Smooth muscle cell (in vitro differentiated cells): ENCODE data around the gene VSIG10. TPM values are rescaled to one million over a fixed set of nuclear protein-coding genes. Genes with fewer than 3 reads are reported as not detected.

ENCODE experiments used
- DNase-seq: peaks from one replicate; lab custom pipeline; 2025; ENCODE audit not compliant: unreplicated experiment; lab: John Stamatoyannopoulos, UW
- H2AFZ ChIP-seq: fragments of 200-600 bp; sonication (generic); 2 replicates; pipeline ENCODE4 v1.6.0; 2016; ENCODE audit warnings: antibody characterized with exemption, low read depth, mild to moderate bottlenecking
- H3F3A ChIP-seq: fragments of 200-600 bp; sonication (generic); 2 replicates; pipeline ENCODE4 v1.6.0; 2017; ENCODE audit warnings: antibody characterized with exemption, low read depth
- H3K27ac ChIP-seq: fragments of 200-600 bp; sonication (generic); 2 replicates; pipeline ENCODE4 v1.5.1; 2016; ENCODE audit warnings: low read depth, mild to moderate bottlenecking
- H3K27me3 ChIP-seq: fragments of 200-600 bp; sonication (generic); 2 replicates; pipeline ENCODE4 v1.6.1; 2016; ENCODE audit warnings: low read depth, mild to moderate bottlenecking
- H3K36me3 ChIP-seq: fragments of 200-600 bp; sonication (generic); 2 replicates; pipeline ENCODE4 v1.5.1; 2016; ENCODE audit warnings: low read depth
- H3K4me1 ChIP-seq: fragments of 200-600 bp; sonication (generic); 2 replicates; pipeline ENCODE4 v1.5.1; 2016; ENCODE audit warnings: low read depth
- H3K4me2 ChIP-seq: fragments of 200-600 bp; sonication (generic); 2 replicates; pipeline ENCODE4 v1.6.0; 2016; ENCODE audit warnings: mild to moderate bottlenecking
- H3K4me3 ChIP-seq: fragments of 200-600 bp; sonication (generic); 2 replicates; pipeline ENCODE4 v1.5.1; 2016; ENCODE audit warnings: mild to moderate bottlenecking
- H3K79me2 ChIP-seq: fragments of 200-600 bp; sonication (generic); 2 replicates; pipeline ENCODE4 v1.6.0; 2016; ENCODE audit warnings: low read depth, mild to moderate bottlenecking
- H3K9ac ChIP-seq: fragments of 200-600 bp; sonication (generic); 2 replicates; pipeline ENCODE4 v1.6.0; 2016; ENCODE audit warnings: low read depth
- H3K9me3 ChIP-seq: fragments of 200-600 bp; sonication (generic); replicated peaks from 2 replicates; pipeline ENCODE4 v1.5.1; 2016; ENCODE audit warnings: low read depth
- H4K20me1 ChIP-seq: fragments of 200-600 bp; sonication (generic); 2 replicates; pipeline ENCODE4 v1.6.0; 2016; ENCODE audit warnings: low read depth
- WGBS: methylation state at CpG from one replicate; pipeline ENCODE4 v1.1.7; 2016; ENCODE audit warnings: low lambda C conversion rate; 5-methylcytosine and 5-hydroxymethylcytosine counted together
- polyA plus RNA-seq: library from polyadenylated mRNA; unstranded; fragments of >200 nt; fragmentation: Nextera tagmentation; extraction: Ambion mirVana; gene quantifications from 2 replicates; pipeline ENCODE4 v1.2.1, GENCODE V29; 2016
- total RNA-seq: library from RNA; depleted of rRNA; stranded (reverse); fragments of >200 nt; gene quantifications from 2 replicates; pipeline ENCODE4 v1.2.3, GENCODE V29; 2014
- TF ChIP-seq, protein P1 (sequence below): fragments of 200-600 bp; sonication (generic); IDR thresholded peaks from 2 replicates; pipeline ENCODE4 v1.5.1; 2017; ENCODE audit warnings: borderline replicate concordance, mild to moderate bottlenecking, antibody characterized with exemption; ENCODE audit not compliant: insufficient read depth, poor library complexity, severe bottlenecking

VSIG10 gene
- total and polyA plus RNA-seq, 2 experiments from 2014 or later = 2.3 to 3.0 TPM

DNA sequence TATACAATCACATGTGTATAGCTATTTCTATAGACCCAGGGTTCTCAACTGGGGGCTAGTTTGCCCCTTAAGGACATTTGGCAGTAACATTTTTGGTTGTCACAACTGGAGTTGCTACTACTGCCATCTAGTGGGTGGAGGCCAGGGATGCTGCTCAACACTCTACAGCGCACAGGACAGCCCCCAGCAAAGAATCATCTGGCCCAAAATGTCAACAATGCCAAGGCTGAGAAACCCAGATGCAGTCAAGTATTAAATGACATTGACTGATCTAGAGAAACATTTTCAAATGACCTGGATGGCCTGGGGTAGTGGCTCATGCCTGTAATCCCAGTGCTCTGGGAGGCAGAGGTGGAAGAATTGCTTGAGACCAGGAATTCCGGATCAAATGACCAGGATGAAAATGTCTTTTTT lies 48.7 kb downstream of the VSIG10 start:
- DNase-seq = no peak
- WGBS = 75% methylated on average over 2 of the region's 2 CpGs
- H3K79me2 ChIP-seq = peaks cover 82% of the 10 kb centered on the region
- no peaks in the 10 kb centered on the region for H3K36me3 ChIP-seq
- no peak overlapping the region for H3K27ac ChIP-seq
- H3K4me2 ChIP-seq = no peak overlapping the region
- H3K27me3 ChIP-seq = no peaks in the 10 kb centered on the region
- peaks cover 41% of the 10 kb centered on the region for H4K20me1 ChIP-seq
- no peaks in the 10 kb centered on the region for H3K9me3 ChIP-seq
- H3K4me1 ChIP-seq = peaks cover 11% of the 10 kb centered on the region
- TF ChIP-seq, protein P1, sequence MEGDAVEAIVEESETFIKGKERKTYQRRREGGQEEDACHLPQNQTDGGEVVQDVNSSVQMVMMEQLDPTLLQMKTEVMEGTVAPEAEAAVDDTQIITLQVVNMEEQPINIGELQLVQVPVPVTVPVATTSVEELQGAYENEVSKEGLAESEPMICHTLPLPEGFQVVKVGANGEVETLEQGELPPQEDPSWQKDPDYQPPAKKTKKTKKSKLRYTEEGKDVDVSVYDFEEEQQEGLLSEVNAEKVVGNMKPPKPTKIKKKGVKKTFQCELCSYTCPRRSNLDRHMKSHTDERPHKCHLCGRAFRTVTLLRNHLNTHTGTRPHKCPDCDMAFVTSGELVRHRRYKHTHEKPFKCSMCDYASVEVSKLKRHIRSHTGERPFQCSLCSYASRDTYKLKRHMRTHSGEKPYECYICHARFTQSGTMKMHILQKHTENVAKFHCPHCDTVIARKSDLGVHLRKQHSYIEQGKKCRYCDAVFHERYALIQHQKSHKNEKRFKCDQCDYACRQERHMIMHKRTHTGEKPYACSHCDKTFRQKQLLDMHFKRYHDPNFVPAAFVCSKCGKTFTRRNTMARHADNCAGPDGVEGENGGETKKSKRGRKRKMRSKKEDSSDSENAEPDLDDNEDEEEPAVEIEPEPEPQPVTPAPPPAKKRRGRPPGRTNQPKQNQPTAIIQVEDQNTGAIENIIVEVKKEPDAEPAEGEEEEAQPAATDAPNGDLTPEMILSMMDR = peak; percentile 54
- H3K4me3 ChIP-seq = no peak overlapping the region
- no peak overlapping the region for H3K9ac ChIP-seq
- no peak overlapping the region for H2AFZ ChIP-seq
- H3F3A ChIP-seq = peaks cover 13% of the 10 kb centered on the region

DNA sequence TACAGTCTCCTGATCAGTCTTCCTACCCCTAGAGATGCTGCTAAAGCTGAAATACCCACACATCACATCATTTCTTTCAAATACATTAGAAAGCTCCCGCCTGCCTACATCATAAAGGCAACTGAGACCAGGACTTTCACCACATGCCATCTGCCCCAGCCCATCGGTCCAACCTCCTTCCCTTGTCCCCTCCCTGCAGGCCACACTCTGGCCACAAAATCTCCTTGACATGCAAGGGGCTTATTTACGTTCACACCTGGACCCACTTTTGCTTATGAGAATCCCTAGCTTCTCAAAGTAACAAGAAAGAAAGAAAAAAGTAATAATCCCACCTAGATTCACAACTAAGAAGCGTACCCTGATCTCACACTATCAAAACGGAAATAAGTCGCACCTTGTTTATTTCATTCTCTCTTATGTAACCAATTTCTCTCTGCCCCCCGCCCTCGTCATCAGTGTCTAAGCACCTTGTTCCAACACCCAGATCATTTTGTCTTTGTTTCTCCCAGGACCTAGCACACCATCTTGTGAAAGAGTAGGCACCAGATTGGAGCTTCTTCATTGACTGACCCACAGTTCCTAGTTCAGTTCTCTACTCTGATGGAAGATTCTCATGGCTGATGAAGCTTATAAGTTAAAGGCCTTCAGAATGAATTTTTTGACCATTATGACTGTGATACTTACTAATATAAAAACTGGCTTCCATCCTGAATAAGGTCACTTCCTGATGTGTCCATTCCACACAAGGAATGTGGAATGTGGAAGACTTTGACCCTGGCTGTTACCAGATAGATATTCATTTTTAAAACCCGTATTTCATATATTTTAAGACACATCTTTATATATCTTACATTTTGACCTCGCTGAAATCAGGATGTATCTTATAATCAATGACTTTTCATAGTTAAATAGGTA lies 50.5 kb downstream of the VSIG10 start:
- no peaks in the 10 kb centered on the region for H3K27me3 ChIP-seq
- no peak overlapping the region for H2AFZ ChIP-seq
- H3K9ac ChIP-seq = peak overlapping the region; percentile 7
- peaks cover 59% of the 10 kb centered on the region for H4K20me1 ChIP-seq
- H3K4me2 ChIP-seq = peak overlapping the region; percentile 5
- peaks cover 3% of the 10 kb centered on the region for H3K4me1 ChIP-seq
- peak overlapping the region; percentile 76 for H3K27ac ChIP-seq
- H3K36me3 ChIP-seq = no peaks in the 10 kb centered on the region
- no peaks in the 10 kb centered on the region for H3K9me3 ChIP-seq
- H3K4me3 ChIP-seq = no peak overlapping the region
- H3F3A ChIP-seq = peaks cover 11% of the 10 kb centered on the region
- WGBS = 97% methylated on average over 10 of the region's 10 CpGs
- H3K79me2 ChIP-seq = peaks cover 80% of the 10 kb centered on the region
- no peak for DNase-seq
- TF ChIP-seq, protein P1 = no peak

GRCh38 chr12:118052324-118053070 lies 51.3 kb downstream of the VSIG10 start:
- H3K4me3 ChIP-seq = no peak overlapping the region
- peak overlapping the region; percentile 76 for H3K27ac ChIP-seq
- peaks cover 65% of the 10 kb centered on the region for H4K20me1 ChIP-seq
- no peaks in the 10 kb centered on the region for H3K9me3 ChIP-seq
- TF ChIP-seq, protein P1 = no peak
- peak overlapping the region; percentile 7 for H3K9ac ChIP-seq
- H3K4me1 ChIP-seq = peaks cover 3% of the 10 kb centered on the region
- H3K4me2 ChIP-seq = peak overlapping the region; percentile 11
- no peaks in the 10 kb centered on the region for H3K36me3 ChIP-seq
- WGBS = 48% methylated on average over 14 of the region's 14 CpGs
- H3K79me2 ChIP-seq = peaks cover 71% of the 10 kb centered on the region
- H2AFZ ChIP-seq = no peak overlapping the region
- peak; percentile 18 for DNase-seq
- H3F3A ChIP-seq = peaks cover 11% of the 10 kb centered on the region
- H3K27me3 ChIP-seq = no peaks in the 10 kb centered on the region
